Measurements from ENCODE around the gene WDSUB1.

WDSUB1 gene

DNA sequence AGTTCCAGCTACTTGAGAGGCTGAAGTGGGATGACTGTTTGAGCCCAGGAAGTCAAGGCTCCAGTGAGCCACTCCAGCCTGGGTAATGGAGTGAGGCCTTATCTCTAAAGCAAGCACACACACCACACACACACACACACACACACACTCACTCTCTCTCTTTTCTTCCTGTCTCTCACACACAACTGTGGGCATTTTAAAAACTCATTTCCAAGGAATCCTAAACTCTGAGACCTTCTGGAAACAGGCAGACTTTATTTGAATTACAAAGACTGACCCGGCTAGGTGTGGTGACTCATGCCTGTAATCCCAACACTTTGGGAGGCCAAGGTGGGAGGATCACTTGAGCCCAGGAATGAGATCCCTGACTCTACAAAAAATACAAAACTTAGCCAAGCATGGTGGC lies 21.3 kb downstream of the WDSUB1 start:
- no peaks in the 10 kb centered on the region for H3K36me3 ChIP-seq (ENCODE audit: insufficient read depth, low read length)
- no peaks in the 10 kb centered on the region for H3K4me1 ChIP-seq (ENCODE audit: insufficient read depth, low read length)
- no peaks in the 10 kb centered on the region for H3K27me3 ChIP-seq (ENCODE audit: insufficient read depth, low read length)
- no peak overlapping the region for H3K27ac ChIP-seq (ENCODE audit: low read depth, low read length)
- no peak overlapping the region for H3K4me3 ChIP-seq (ENCODE audit: low read length)
- no peaks in the 10 kb centered on the region for H3K9me3 ChIP-seq (ENCODE audit: insufficient read depth, low read depth, low read length)
- 44% methylated on average over 1 of the region's 1 CpG for WGBS
- no peak overlapping the region for H3K9ac ChIP-seq (ENCODE audit: low read depth, low read length)

DNA sequence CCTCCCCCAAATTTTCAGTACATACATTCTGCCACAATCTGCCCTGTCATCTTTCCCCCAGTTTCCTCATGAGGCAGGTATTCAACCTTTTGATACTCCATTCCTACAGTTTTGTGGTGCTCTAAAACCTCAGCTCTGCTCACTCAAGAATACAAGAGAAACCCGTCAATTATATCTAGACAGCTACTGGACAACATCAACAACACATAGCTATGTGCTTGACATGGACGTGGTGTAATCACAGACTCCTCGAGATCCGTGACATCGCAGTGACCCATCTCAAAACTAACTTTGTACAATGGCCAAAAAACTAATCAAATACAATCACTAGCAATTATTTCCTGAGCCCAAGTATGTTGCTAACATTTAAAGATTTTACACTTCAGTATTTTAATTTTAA lies 23.6 kb downstream of the WDSUB1 start:
- no peaks in the 10 kb centered on the region for H3K4me1 ChIP-seq (ENCODE audit: insufficient read depth, low read length)
- H3K9me3 ChIP-seq (ENCODE audit: insufficient read depth, low read depth, low read length) = no peaks in the 10 kb centered on the region
- H3K27me3 ChIP-seq (ENCODE audit: insufficient read depth, low read length) = no peaks in the 10 kb centered on the region
- H3K36me3 ChIP-seq (ENCODE audit: insufficient read depth, low read length) = no peaks in the 10 kb centered on the region
- H3K9ac ChIP-seq (ENCODE audit: low read depth, low read length) = no peak overlapping the region
- no peak overlapping the region for H3K4me3 ChIP-seq (ENCODE audit: low read length)
- H3K27ac ChIP-seq (ENCODE audit: low read depth, low read length) = no peak overlapping the region
- WGBS = 95% methylated on average over 5 of the region's 5 CpGs

DNA sequence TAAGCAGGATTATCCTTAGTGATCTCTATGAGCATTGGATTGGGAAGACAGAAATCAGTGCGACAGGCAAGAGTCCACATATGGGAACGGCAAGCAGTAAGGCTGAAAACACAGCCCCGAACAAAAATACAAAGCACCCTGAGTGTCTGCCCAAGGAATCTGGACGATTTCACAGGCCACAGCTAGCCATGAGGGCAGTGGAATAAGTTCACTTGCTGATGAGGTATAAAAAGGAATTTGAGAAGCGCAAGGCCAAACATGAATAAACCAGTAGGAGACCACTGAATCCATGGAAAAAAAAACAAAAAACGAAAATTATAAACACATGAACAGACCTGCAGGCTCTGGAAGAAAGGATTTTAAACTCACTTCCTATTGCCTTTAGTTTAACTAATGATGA lies 24.3 kb downstream of the WDSUB1 start:
- no peak overlapping the region for H3K27ac ChIP-seq (ENCODE audit: low read depth, low read length)
- H3K36me3 ChIP-seq (ENCODE audit: insufficient read depth, low read length) = no peaks in the 10 kb centered on the region
- H3K27me3 ChIP-seq (ENCODE audit: insufficient read depth, low read length) = no peaks in the 10 kb centered on the region
- H3K9me3 ChIP-seq (ENCODE audit: insufficient read depth, low read depth, low read length) = no peaks in the 10 kb centered on the region
- 94% methylated on average over 6 of the region's 6 CpGs for WGBS
- H3K4me1 ChIP-seq (ENCODE audit: insufficient read depth, low read length) = no peaks in the 10 kb centered on the region
- no peak overlapping the region for H3K4me3 ChIP-seq (ENCODE audit: low read length)
- no peak overlapping the region for H3K9ac ChIP-seq (ENCODE audit: low read depth, low read length)

DNA sequence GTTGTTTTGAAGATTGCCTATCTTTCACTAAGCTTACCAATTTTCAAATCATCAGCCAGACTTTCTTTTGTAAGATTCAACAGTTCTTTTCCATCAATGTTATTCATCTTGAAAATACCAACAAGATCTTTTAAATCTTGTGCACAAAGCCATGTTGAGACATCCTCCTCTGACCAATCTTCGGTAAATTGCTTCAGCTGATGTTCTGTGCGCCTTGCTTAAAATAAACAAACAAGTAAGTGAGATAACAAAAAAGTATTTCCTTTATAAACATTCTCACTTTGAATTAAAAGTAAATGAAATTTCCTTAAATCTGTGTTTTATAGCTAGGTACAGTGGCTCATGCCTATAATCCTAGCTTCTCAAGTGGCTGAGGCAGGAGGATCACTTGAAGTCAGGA lies 30.3 kb downstream of the WDSUB1 start:
- no peak overlapping the region for H3K27ac ChIP-seq (ENCODE audit: low read depth, low read length)
- WGBS = 100% methylated on average over 1 of the region's 2 CpGs
- no peaks in the 10 kb centered on the region for H3K4me1 ChIP-seq (ENCODE audit: insufficient read depth, low read length)
- peaks cover 6% of the 10 kb centered on the region; the same call in 1 of the 2 replicates for H3K36me3 ChIP-seq (ENCODE audit: insufficient read depth, low read length)
- H3K4me3 ChIP-seq (ENCODE audit: low read length) = no peak overlapping the region
- H3K9me3 ChIP-seq (ENCODE audit: insufficient read depth, low read depth, low read length) = no peaks in the 10 kb centered on the region
- no peak overlapping the region for H3K9ac ChIP-seq (ENCODE audit: low read depth, low read length)
- no peaks in the 10 kb centered on the region for H3K27me3 ChIP-seq (ENCODE audit: insufficient read depth, low read length)

DNA sequence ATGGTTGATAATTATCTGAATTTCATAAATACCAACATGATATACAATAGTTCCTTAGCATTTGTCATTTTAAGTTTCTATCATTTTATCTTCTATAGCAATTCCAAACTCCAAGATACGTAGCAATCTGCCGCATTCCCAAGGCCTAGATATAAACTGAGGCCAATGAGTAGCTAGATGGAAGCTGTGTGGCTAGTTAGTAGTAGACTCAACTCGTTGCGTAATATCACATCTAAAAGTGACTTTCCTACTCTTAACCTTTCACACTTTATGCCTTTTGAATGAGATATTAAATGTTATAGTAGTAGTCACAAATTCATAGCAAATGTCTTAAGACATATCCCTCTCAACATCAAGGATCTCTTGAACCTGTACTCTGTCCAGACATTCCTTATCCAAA lies 33.6 kb downstream of the WDSUB1 start:
- Histone ChIP-seq H3K4me3 (ENCODE audit: low read length) (no peak overlapping the region), H3K9me3 (ENCODE audit: insufficient read depth, low read depth, low read length) (no peaks in the 10 kb centered on the region), H3K9ac (ENCODE audit: low read depth, low read length) (no peak overlapping the region), H3K27me3 (ENCODE audit: insufficient read depth, low read length) (no peaks in the 10 kb centered on the region), H3K36me3 (ENCODE audit: insufficient read depth, low read length) (peaks cover 6% of the 10 kb centered on the region; the same call in 1 of the 2 replicates), H3K27ac (ENCODE audit: low read depth, low read length) (no peak overlapping the region), H3K4me1 (ENCODE audit: insufficient read depth, low read length) (no peaks in the 10 kb centered on the region)
- WGBS = 100% methylated on average over 2 of the region's 4 CpGs

DNA sequence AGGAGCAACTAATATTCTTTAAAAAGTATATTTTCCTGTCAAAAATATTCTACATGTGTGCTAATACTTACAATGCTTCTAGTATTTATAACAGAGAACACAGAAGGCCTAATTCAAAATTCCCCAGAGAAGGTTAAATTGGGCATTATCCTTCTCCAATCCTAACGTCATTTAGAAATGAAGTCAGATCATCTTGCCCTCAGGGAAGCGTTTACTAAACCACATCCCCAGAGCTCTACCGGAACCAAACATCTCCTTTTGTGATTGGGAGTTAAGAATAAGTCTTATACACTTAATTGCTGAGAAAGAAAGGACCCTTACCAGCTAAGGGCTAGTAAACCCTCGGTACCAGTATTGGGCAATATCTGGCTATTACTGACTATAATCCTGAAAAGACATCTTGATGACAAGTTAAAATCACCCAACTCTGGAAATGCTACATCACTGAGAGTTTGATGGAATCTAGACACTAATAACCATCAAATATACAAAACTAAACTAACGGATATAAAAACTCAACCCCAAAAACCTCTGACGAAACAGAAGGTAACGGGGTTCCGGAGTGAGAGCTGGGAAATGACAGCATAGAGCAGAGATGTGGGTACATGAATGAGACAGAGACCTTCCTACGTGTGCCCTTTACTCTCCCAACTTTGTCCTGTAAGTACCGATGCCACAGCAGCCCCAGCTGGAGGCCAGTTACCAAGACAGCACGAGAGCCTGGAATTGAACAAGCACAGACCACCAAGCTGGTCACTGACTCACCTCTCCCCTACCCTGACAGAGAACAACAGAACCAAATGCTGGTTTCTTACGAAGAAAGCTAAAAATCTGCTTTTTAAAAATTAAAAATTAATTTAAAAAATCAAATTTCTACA lies 35.0 kb downstream of the WDSUB1 start:
- H3K9ac ChIP-seq (ENCODE audit: low read depth, low read length) = no peak overlapping the region
- no peaks in the 10 kb centered on the region for H3K4me1 ChIP-seq (ENCODE audit: insufficient read depth, low read length)
- no peak overlapping the region for H3K4me3 ChIP-seq (ENCODE audit: low read length)
- H3K36me3 ChIP-seq (ENCODE audit: insufficient read depth, low read length) = peaks cover 6% of the 10 kb centered on the region; the same call in 1 of the 2 replicates
- H3K27ac ChIP-seq (ENCODE audit: low read depth, low read length) = no peak overlapping the region
- H3K27me3 ChIP-seq (ENCODE audit: insufficient read depth, low read length) = no peaks in the 10 kb centered on the region
- 92% methylated on average over 10 of the region's 12 CpGs for WGBS
- H3K9me3 ChIP-seq (ENCODE audit: insufficient read depth, low read depth, low read length) = no peaks in the 10 kb centered on the region

DNA sequence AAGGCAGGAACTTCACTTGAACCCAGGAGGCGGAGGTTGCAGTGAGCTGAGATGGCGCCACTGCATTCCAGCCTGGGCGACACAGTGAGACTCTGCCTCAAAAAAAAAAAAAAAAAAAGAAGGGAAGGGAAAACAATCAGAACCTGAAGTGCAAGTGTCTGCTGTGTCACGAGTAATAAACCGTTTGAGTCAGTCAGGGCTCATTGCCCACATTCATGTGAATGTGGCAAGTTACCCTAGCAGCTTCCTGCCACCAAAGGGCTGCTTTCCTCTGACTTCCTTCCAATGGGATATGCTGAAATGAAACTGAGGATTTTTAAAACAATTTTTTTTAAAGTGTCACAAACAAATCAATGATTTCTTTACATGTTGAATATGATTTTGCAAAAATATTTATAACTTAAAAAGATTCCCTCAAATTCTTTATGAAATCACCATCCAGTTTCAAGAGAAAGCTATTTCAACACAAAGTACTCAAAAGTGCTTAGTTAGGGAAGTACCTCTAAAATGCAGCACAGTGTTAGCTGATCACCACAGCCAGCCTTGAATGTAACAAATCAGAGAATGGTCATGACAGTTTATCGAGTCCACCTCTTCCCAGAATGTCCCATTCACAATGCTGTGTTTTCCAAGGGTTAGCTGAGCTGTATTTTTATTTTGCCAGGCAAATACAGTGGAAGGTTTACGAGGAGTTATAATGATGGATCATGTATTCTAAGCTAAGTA lies 36.4 kb downstream of the WDSUB1 start:
- Histone ChIP-seq H3K9ac (ENCODE audit: low read depth, low read length) (no peak overlapping the region), H3K4me3 (ENCODE audit: low read length) (no peak overlapping the region), H3K27ac (ENCODE audit: low read depth, low read length) (no peak overlapping the region), H3K9me3 (ENCODE audit: insufficient read depth, low read depth, low read length) (no peaks in the 10 kb centered on the region), H3K4me1 (ENCODE audit: insufficient read depth, low read length) (no peaks in the 10 kb centered on the region), H3K27me3 (ENCODE audit: insufficient read depth, low read length) (no peaks in the 10 kb centered on the region), H3K36me3 (ENCODE audit: insufficient read depth, low read length) (peaks cover 4% of the 10 kb centered on the region; the same call in 1 of the 2 replicates)
- WGBS = 95% methylated on average over 7 of the region's 7 CpGs

DNA sequence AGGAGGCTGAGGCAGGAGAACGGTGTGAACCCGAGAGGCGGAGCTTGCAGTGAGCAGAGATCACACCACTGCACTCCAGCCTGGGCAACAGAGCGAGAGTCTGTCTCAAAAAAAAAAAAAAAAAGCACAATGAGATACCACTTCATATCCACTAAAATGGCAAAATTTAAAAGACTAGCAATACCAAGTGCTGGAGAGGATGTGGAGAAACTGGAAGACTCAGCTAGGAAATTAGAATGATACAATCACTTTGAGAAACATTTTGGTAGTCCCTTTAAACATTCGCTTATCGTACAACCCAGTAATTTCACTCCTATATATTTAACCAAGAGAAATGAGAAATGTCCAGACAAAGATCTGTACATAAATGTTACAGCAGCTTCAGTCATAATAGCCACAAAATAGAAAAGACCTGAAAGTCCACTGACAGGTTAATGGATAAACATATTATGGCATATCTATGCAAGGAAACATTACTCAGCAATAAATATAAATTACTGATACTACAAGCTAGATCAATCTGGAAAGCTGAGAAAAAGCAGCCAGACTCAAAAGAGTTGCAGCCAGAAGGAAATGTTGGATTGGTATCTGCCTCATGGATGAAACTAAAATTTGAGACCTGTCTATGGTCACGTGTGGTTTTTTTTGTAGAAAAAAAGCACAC lies 40.0 kb downstream of the WDSUB1 start:
- no peak overlapping the region for H3K27ac ChIP-seq (ENCODE audit: low read depth, low read length)
- WGBS = 89% methylated on average over 6 of the region's 7 CpGs
- no peaks in the 10 kb centered on the region; the same call in 1 of the 2 replicates for H3K4me1 ChIP-seq (ENCODE audit: insufficient read depth, low read length)
- no peaks in the 10 kb centered on the region for H3K27me3 ChIP-seq (ENCODE audit: insufficient read depth, low read length)
- H3K4me3 ChIP-seq (ENCODE audit: low read length) = no peak overlapping the region
- H3K9me3 ChIP-seq (ENCODE audit: insufficient read depth, low read depth, low read length) = no peaks in the 10 kb centered on the region
- no peak overlapping the region for H3K9ac ChIP-seq (ENCODE audit: low read depth, low read length)
- H3K36me3 ChIP-seq (ENCODE audit: insufficient read depth, low read length) = peaks cover 4% of the 10 kb centered on the region; the same call in 1 of the 2 replicates

DNA sequence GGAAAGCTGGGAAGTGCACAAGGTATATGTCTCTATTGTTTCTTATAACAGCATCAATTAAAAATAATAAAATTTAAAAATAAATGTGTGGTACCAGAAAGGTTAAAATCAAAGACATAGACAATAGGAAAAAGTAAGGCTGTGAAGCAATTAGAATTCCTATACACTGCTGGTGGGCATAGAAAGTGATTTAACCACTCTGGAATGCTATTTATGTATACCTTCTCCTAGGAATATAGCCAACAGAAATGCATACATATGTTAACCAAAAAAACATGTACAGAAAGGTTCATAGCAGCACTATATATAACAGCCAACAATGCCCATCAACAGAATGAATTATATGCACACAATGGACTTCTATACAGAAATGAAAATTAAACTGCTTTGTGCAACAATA lies 43.0 kb downstream of the WDSUB1 start:
- Histone ChIP-seq H3K27me3 (ENCODE audit: insufficient read depth, low read length) (no peaks in the 10 kb centered on the region), H3K27ac (ENCODE audit: low read depth, low read length) (no peak overlapping the region; the same call in 1 of the 2 replicates), H3K4me3 (ENCODE audit: low read length) (no peak overlapping the region), H3K9ac (ENCODE audit: low read depth, low read length) (no peak overlapping the region), H3K36me3 (ENCODE audit: insufficient read depth, low read length) (peaks cover 4% of the 10 kb centered on the region; the same call in 1 of the 2 replicates), H3K9me3 (ENCODE audit: insufficient read depth, low read depth, low read length) (no peaks in the 10 kb centered on the region), H3K4me1 (ENCODE audit: insufficient read depth, low read length) (no peaks in the 10 kb centered on the region; the same call in 1 of the 2 replicates)

DNA sequence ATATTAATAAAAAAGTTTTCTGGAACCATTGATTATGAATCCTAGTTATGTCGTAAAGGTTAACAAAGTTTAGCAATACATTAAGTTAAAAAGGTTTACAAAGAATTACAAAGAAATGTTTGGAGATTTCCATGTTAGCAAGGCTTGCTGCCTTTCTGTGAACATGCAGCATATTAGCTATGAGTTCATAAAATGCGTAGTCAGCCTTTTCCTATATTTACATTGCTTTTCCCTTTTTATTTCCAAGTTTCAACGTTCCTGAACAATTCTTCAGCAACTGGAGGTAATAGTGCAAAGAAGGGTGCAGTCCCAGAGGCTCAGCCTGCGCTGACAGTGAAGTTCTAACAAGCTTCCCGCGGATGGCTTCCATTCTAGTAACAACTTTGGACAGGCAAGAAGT lies 51.6 kb downstream of the WDSUB1 start:
- Histone ChIP-seq H3K4me3 (ENCODE audit: low read length) (no peak overlapping the region), H3K9ac (ENCODE audit: low read depth, low read length) (no peak overlapping the region), H3K27me3 (ENCODE audit: insufficient read depth, low read length) (no peaks in the 10 kb centered on the region), H3K27ac (ENCODE audit: low read depth, low read length) (no peak overlapping the region), H3K4me1 (ENCODE audit: insufficient read depth, low read length) (no peaks in the 10 kb centered on the region), H3K9me3 (ENCODE audit: insufficient read depth, low read depth, low read length) (no peaks in the 10 kb centered on the region), H3K36me3 (ENCODE audit: insufficient read depth, low read length) (peaks cover 14% of the 10 kb centered on the region)
- WGBS = 94% methylated on average over 6 of the region's 6 CpGs
